Mesendoderm (in vitro differentiated cells): ENCODE measurements around the gene SPRYD3.
A peak's percentile ranks its signal among the peaks of the same experiment; 100 is the strongest.

ENCODE experiments used
- DNase-seq: peaks from one replicate; pipeline ENCODE4 v3.0.0; 2013
- H2AK5ac ChIP-seq: 2 replicates; pipeline ENCODE4 v1.6.1; 2013; ENCODE audit warnings: low read length, inconsistent platforms
- H2BK120ac ChIP-seq: 2 replicates; pipeline ENCODE4 v1.6.1; 2013; ENCODE audit warnings: low read depth, mild to moderate bottlenecking, low read length, moderate library complexity, mixed read lengths
- H2BK15ac ChIP-seq: replicated peaks from 2 replicates; pipeline ENCODE4 v1.6.1; 2013; ENCODE audit warnings: low read depth, mild to moderate bottlenecking, moderate library complexity
- H2BK5ac ChIP-seq: 2 replicates; pipeline ENCODE4 v1.6.1; 2013; ENCODE audit warnings: low read length, inconsistent platforms
- H3K18ac ChIP-seq: 2 replicates; pipeline ENCODE4 v1.6.1; 2013; ENCODE audit warnings: mild to moderate bottlenecking, low read length, mixed read lengths
- H3K23ac ChIP-seq: one replicate; pipeline ENCODE4 v1.6.1; 2013; ENCODE audit warnings: low read length
- H3K27ac ChIP-seq: 2 replicates; pipeline ENCODE4 v1.5.1; 2013; ENCODE audit warnings: low read depth, mild to moderate bottlenecking, inconsistent platforms, low read length, moderate library complexity
- H3K27me3 ChIP-seq: 2 replicates; pipeline ENCODE4 v1.6.1; 2013; ENCODE audit warnings: low read length, control low read depth, mild to moderate bottlenecking, inconsistent platforms; ENCODE audit not compliant: insufficient read depth, poor library complexity
- H3K36me3 ChIP-seq: 2 replicates; pipeline ENCODE4 v1.6.1; 2013; ENCODE audit warnings: low read length, inconsistent platforms; ENCODE audit not compliant: control insufficient read depth, insufficient read depth
- H3K4ac ChIP-seq: one replicate; pipeline ENCODE4 v1.6.1; 2013; ENCODE audit warnings: low read depth, mild to moderate bottlenecking, low read length, moderate library complexity
- H3K4me1 ChIP-seq: 2 replicates; pipeline ENCODE4 v1.6.1; 2013; ENCODE audit warnings: low read depth, low read length, inconsistent platforms; ENCODE audit not compliant: control insufficient read depth
- H3K4me2 ChIP-seq: 2 replicates; pipeline ENCODE4 v1.6.1; 2013; ENCODE audit warnings: low read length
- H3K4me3 ChIP-seq: 2 replicates; pipeline ENCODE4 v1.5.1; 2013; ENCODE audit warnings: mild to moderate bottlenecking, low read length
- H3K56ac ChIP-seq: one replicate; pipeline ENCODE4 v1.6.1; 2013; ENCODE audit warnings: low read length
- H3K79me1 ChIP-seq: 2 replicates; pipeline ENCODE4 v1.6.1; 2013; ENCODE audit warnings: low read length, inconsistent platforms
- H3K79me2 ChIP-seq: 2 replicates; pipeline ENCODE4 v1.6.1; 2013; ENCODE audit warnings: mild to moderate bottlenecking, low read length; ENCODE audit not compliant: control insufficient read depth, insufficient read depth
- H3K9ac ChIP-seq: 2 replicates; pipeline ENCODE4 v1.6.1; 2013; ENCODE audit warnings: low read length, inconsistent platforms
- H4K5ac ChIP-seq: one replicate; pipeline ENCODE4 v1.6.1; 2013; ENCODE audit warnings: low read length
- H4K8ac ChIP-seq: one replicate; pipeline ENCODE4 v1.6.1; 2013; ENCODE audit warnings: low read depth, mild to moderate bottlenecking, control low read depth, low read length, moderate library complexity
- WGBS: extraction: QIAGEN DNeasy Blood & Tissue Kit; methylation state at CpG from one replicate; pipeline ENCODE4 v1.1.7; 2013; ENCODE audit warnings: low lambda C conversion rate, missing lambda C conversion rate; ENCODE audit not compliant: insufficient coverage; ENCODE audit errors: extremely low coverage; 5-methylcytosine and 5-hydroxymethylcytosine counted together

SPRYD3 gene

GRCh38 chr12:53046655-53047220 lies 32.5 kb downstream of the SPRYD3 start:
- H2BK15ac ChIP-seq: no peak overlapping the region

GRCh38 chr12:53045696-53046045 lies 33.5 kb downstream of the SPRYD3 start:
- H3K4me3 ChIP-seq: no peak overlapping the region

More at GRCh38 chr12:53046655-53047220, 32.5 kb downstream of the SPRYD3 start:
- H3K4me2 ChIP-seq: peak overlapping the region; percentile 87
- H3K27ac ChIP-seq: peak overlapping the region; percentile 53
- no peak overlapping the region for H2AK5ac ChIP-seq
- H3K23ac ChIP-seq: peak overlapping the region; percentile 94
- DNase-seq: peak; percentile 81
- peaks cover 9% of the 10 kb centered on the region for H3K79me1 ChIP-seq
- H3K4me1 ChIP-seq: peaks cover 42% of the 10 kb centered on the region
- H3K79me2 ChIP-seq: peaks cover 13% of the 10 kb centered on the region
- peak overlapping the region; percentile 85 for H3K4ac ChIP-seq
- WGBS: no CpG with 5 or more reads among the region's 44 CpGs
- no peak overlapping the region for H4K8ac ChIP-seq
- H3K56ac ChIP-seq: peak overlapping the region; percentile 92
- peak overlapping the region; percentile 85 for H3K9ac ChIP-seq
- H2BK120ac ChIP-seq: no peak overlapping the region
- peak overlapping the region; percentile 65 for H3K18ac ChIP-seq
- H3K27me3 ChIP-seq: no peaks in the 10 kb centered on the region
- H3K4me3 ChIP-seq: peak overlapping the region; percentile 59
- no peaks in the 10 kb centered on the region for H3K36me3 ChIP-seq
- H4K5ac ChIP-seq: no peak overlapping the region
- H2BK5ac ChIP-seq: peak overlapping the region; percentile 68

GRCh38 chr12:53044896-53045695 lies 34.1 kb downstream of the SPRYD3 start:
- no CpG with 5 or more reads among the region's 4 CpGs for WGBS

More at GRCh38 chr12:53045696-53046045, 33.5 kb downstream of the SPRYD3 start:
- peak; percentile 50 for DNase-seq
- H4K5ac ChIP-seq: no peak overlapping the region
- H2BK120ac ChIP-seq: no peak overlapping the region
- no peak overlapping the region for H2BK5ac ChIP-seq
- H3K27me3 ChIP-seq: no peaks in the 10 kb centered on the region
- H4K8ac ChIP-seq: no peak overlapping the region
- peaks cover 32% of the 10 kb centered on the region for H3K4me1 ChIP-seq
- no peak overlapping the region for H3K27ac ChIP-seq
- H3K18ac ChIP-seq: no peak overlapping the region
- H3K79me1 ChIP-seq: no peaks in the 10 kb centered on the region
- peaks cover 5% of the 10 kb centered on the region for H3K79me2 ChIP-seq
- no peak overlapping the region for H3K4ac ChIP-seq
- H3K9ac ChIP-seq: peak overlapping the region; percentile 12
- peak overlapping the region; percentile 39 for H3K23ac ChIP-seq
- H3K36me3 ChIP-seq: no peaks in the 10 kb centered on the region
- H2BK15ac ChIP-seq: no peak overlapping the region
- peak overlapping the region; percentile 45 for H3K56ac ChIP-seq
- no peak overlapping the region for H2AK5ac ChIP-seq
- WGBS: no CpG with 5 or more reads among the region's 5 CpGs
- H3K4me2 ChIP-seq: no peak overlapping the region

GRCh38 chr12:53044052-53044581 lies 35.1 kb downstream of the SPRYD3 start:
- no peak overlapping the region for H3K4me3 ChIP-seq
- DNase-seq: peak; percentile 57
- H3K18ac ChIP-seq: no peak overlapping the region
- H2BK15ac ChIP-seq: no peak overlapping the region
- no peak overlapping the region for H3K27ac ChIP-seq
- no peak overlapping the region for H4K5ac ChIP-seq
- no peaks in the 10 kb centered on the region for H3K79me1 ChIP-seq
- no peak overlapping the region for H3K23ac ChIP-seq
- no peaks in the 10 kb centered on the region for H3K79me2 ChIP-seq
- no peak overlapping the region for H2BK5ac ChIP-seq
- H3K4ac ChIP-seq: no peak overlapping the region
- H3K36me3 ChIP-seq: peaks cover 6% of the 10 kb centered on the region
- H3K56ac ChIP-seq: no peak overlapping the region
- H3K9ac ChIP-seq: no peak overlapping the region
- peaks cover 26% of the 10 kb centered on the region for H3K4me1 ChIP-seq
- H2AK5ac ChIP-seq: no peak overlapping the region
- no peak overlapping the region for H2BK120ac ChIP-seq
- WGBS: no CpG with 5 or more reads among the region's 10 CpGs
- H4K8ac ChIP-seq: no peak overlapping the region
- H3K27me3 ChIP-seq: no peaks in the 10 kb centered on the region
- H3K4me2 ChIP-seq: no peak overlapping the region

More at GRCh38 chr12:53044896-53045695, 34.1 kb downstream of the SPRYD3 start:
- Histone ChIP-seq H4K8ac (no peak overlapping the region), H3K56ac (no peak overlapping the region), H2BK120ac (no peak overlapping the region), H3K27me3 (no peaks in the 10 kb centered on the region), H2BK15ac (no peak overlapping the region), H3K4me1 (peaks cover 30% of the 10 kb centered on the region), H3K4me3 (no peak overlapping the region), H3K9ac (no peak overlapping the region), H3K36me3 (no peaks in the 10 kb centered on the region), H4K5ac (no peak overlapping the region), H3K4ac (no peak overlapping the region), H3K18ac (no peak overlapping the region), H2AK5ac (no peak overlapping the region), H3K27ac (no peak overlapping the region), H3K23ac (no peak overlapping the region), H2BK5ac (no peak overlapping the region), H3K79me1 (no peaks in the 10 kb centered on the region), H3K79me2 (no peaks in the 10 kb centered on the region), H3K4me2 (no peak overlapping the region)
- DNase-seq: no peak

- no peak for DNase-seq
- no peaks in the 10 kb centered on the region for H3K27me3 ChIP-seq
- no peak overlapping the region for H2AK5ac ChIP-seq
- H3K4me3 ChIP-seq: no peak overlapping the region
- H3K27ac ChIP-seq: no peak overlapping the region
- H3K23ac ChIP-seq: no peak overlapping the region
- H2BK120ac ChIP-seq: no peak overlapping the region
- H3K79me1 ChIP-seq: no peaks in the 10 kb centered on the region
- no peak overlapping the region for H2BK15ac ChIP-seq
- H3K79me2 ChIP-seq: no peaks in the 10 kb centered on the region
- H3K9ac ChIP-seq: no peak overlapping the region
- H3K4me1 ChIP-seq: peaks cover 15% of the 10 kb centered on the region
- H3K18ac ChIP-seq: no peak overlapping the region
- H4K8ac ChIP-seq: no peak overlapping the region
- H3K4me2 ChIP-seq: no peak overlapping the region
- no peak overlapping the region for H3K4ac ChIP-seq
- H2BK5ac ChIP-seq: no peak overlapping the region
- no peak overlapping the region for H4K5ac ChIP-seq
- no peak overlapping the region for H3K56ac ChIP-seq
- no CpG with 5 or more reads among the region's 7 CpGs for WGBS
- H3K36me3 ChIP-seq: peaks cover 9% of the 10 kb centered on the region
These were observed 36.4 kb downstream of the SPRYD3 start for GRCh38 chr12:53042607-53043454.
